HFF-Myc (cell line): Measurements from ENCODE around the gene KIRREL3.

Source experiments
- DNase-seq: peaks from one replicate; pipeline ENCODE4 v3.0.0-alpha.2; 2011; ENCODE audit warnings: low read depth; ENCODE audit errors: extremely low read depth
- H3K4me3 ChIP-seq: replicated peaks from 2 replicates; pipeline ENCODE4 v1.5.1; 2011; ENCODE audit warnings: low read depth, mild to moderate bottlenecking, control low read depth, low read length
- TF ChIP-seq, protein P1 (sequence below): IDR thresholded peaks from 2 replicates; pipeline ENCODE4 v1.5.1; 2012; ENCODE audit warnings: mild to moderate bottlenecking, low read depth, low read length, control low read depth; ENCODE audit errors: missing control alignments

KIRREL3 gene

DNA sequence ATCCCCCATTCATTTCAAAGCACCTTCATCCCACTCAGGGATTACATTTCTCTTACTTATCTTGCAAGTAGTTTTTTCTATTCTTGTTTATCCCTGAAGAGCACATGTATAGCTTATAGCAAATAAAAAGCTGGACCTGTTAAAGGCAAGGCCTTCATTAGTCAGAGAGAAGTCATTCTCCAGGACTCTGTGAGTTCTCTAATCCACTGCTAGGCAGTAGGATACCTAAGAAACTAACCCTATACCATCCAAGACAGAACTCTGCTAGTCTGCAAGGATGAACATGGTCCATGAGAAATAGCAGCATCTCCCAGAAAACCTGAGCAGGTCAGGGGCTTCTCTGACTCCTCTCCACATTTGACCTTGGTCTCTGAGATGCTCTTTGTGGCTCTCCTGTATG, 104.5 kb downstream of the KIRREL3 start:
- no peak overlapping the region for H3K4me3 ChIP-seq
- TF ChIP-seq, protein P1, sequence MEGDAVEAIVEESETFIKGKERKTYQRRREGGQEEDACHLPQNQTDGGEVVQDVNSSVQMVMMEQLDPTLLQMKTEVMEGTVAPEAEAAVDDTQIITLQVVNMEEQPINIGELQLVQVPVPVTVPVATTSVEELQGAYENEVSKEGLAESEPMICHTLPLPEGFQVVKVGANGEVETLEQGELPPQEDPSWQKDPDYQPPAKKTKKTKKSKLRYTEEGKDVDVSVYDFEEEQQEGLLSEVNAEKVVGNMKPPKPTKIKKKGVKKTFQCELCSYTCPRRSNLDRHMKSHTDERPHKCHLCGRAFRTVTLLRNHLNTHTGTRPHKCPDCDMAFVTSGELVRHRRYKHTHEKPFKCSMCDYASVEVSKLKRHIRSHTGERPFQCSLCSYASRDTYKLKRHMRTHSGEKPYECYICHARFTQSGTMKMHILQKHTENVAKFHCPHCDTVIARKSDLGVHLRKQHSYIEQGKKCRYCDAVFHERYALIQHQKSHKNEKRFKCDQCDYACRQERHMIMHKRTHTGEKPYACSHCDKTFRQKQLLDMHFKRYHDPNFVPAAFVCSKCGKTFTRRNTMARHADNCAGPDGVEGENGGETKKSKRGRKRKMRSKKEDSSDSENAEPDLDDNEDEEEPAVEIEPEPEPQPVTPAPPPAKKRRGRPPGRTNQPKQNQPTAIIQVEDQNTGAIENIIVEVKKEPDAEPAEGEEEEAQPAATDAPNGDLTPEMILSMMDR = no peak
- DNase-seq = no peak

DNA sequence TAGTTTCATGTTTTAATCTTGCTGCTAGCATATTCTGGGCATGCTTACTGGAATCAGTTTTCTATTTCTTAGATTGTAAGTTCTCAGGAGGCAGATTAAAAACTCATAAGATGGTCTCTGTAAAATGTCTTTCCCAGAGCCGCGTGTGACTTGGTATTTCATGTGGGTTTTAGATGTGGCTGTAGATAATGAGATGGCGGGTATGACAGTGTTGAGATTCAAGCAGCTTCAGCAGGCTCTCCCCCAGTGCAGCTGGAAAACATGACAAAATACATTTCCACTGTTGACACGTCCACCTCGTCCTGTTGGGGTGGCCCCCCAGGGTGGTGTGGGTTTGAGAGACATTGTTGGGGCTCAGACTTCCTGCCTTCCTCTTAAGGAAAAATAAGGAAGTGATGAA, 106.8 kb downstream of the KIRREL3 start:
- no peak for DNase-seq
- H3K4me3 ChIP-seq = no peak overlapping the region
- TF ChIP-seq, protein P1 = no peak

DNA sequence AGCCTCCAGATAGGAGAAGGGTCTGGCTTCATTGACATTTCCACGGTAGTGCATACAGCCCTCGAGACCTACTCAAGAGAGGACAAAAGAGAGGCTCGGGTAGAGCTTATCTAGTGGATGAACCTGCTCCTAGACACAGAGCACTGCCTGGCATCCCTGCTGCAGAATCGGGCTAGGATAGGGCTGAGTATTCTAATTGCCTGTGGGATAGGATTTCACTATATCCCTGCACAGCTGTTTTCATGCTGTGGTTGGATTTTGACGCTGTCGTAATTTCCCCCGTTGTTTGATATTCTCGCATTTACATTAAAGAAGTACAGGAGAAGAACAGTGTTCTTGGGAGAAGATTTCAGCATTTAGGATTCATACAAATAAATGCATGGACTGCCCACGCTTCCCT, 107.8 kb downstream of the KIRREL3 start:
- TF ChIP-seq, protein P1 = no peak
- no peak for DNase-seq
- no peak overlapping the region for H3K4me3 ChIP-seq

DNA sequence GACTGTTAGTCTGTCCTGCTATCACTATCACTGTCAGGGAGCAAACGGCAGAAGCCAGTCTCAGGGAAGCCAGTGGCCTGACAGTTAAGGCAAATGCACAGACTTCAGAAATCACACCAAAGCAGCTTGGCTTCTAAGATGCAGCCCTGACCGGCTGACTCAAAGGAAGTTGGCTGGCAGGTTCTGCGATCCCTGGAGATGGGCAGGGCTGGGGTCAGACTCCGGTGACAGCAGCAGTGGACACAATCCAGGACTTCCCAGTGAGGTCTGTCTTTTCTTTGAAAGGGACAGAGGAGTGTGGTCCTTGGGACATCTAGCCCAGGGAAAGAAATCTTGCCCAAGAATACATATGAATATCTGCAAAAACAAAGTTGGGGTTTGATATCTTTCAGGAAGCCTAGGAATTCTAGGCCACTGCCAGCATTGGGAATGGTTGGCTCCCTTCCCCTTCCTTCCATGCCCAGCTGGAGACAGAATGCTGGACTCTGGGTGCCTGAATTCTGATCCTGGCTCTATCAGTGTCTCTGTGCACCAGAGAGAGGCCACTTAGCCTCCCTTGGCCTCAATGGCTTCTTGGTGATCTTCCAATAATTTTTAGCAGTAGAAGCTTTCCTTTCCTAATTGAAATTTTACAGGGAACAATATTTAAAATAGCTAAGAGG, 108.9 kb downstream of the KIRREL3 start:
- TF ChIP-seq, protein P1 = no peak
- no peak for DNase-seq
- no peak overlapping the region for H3K4me3 ChIP-seq

DNA sequence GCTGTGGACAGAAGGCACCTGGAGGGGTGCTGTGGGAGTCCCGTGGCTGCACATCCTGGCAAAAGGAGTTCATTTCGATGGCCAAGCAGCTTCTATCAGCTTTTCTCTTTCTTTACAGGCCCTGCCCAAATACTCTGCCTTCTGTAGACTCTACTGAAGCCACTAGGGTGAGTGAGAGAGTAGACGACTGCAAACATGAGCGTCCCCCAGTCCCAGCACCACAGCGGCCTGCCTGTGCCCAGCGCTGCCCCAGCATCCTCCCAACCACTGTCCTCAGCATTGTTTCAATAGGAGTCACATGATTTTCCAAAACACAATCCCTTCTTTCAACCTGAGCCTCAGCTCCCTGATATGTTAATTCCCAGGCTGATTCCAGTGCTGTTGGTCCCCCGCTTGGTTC, 110.0 kb downstream of the KIRREL3 start:
- H3K4me3 ChIP-seq = no peak overlapping the region
- DNase-seq = no peak

DNA sequence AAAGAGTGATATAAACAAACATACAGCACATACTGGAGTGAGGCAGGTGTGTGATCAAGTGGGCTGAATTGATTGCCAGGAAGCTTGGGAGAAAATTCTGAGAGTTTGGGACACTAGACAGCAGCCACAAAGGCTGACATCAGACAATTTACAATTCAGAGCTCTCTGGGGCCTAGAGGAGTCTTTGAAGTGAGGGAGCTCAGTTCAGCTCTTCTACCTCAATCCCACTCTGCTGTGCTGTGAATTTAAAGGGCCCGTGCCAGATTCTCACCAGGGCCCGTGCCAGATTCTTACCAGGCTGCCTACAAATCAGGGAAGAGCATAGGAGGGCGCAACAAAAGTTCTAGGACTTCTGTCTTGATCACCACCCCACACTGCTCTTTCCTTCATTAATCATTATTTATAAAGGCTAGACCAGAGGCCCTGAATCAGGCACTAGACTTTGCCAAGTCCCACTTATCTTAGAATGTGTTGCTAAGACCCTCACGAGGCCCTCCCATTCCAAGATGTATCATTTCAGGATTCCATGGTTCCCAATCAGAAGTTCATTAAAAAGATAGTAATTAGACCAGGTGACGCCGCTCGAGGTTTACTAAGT, 112.4 kb downstream of the KIRREL3 start:
- TF ChIP-seq, protein P1 = no peak
- no peak overlapping the region for H3K4me3 ChIP-seq
- no peak for DNase-seq

More for the DNA sequence above, 110.0 kb downstream of the KIRREL3 start:
- TF ChIP-seq, protein P1 = no peak
